ENCODE data around the gene KCNA10. TPM values are rescaled to one million over a fixed set of nuclear protein-coding genes. Genes with fewer than 3 reads are reported as not detected.

KCNA10 gene
- total RNA-seq, 2 donors from 2014 or later: not detected

GRCh38 chr1:110485725-110486124 lies 33.2 kb downstream of the KCNA10 start:
- intact Hi-C loops (cut with DNase I): no loop called here
- DNase-seq (ENCODE audit: low spot score): no peak
- 13% methylated on average over 2 of the region's 2 CpGs for WGBS
- Histone ChIP-seq H3K36me3 (no peaks in the 10 kb centered on the region), H3K4me3 (no peak overlapping the region), H3K9me3 (no peaks in the 10 kb centered on the region), H3K27me3 (replicated peaks; ENCODE audit: insufficient read depth) (no peaks in the 10 kb centered on the region), H3K4me1 (replicated peaks) (no peaks in the 10 kb centered on the region), H3K27ac (no peak overlapping the region)
- no peak for TF ChIP-seq POLR2A (IDR thresholded peaks at IDR 0.05)
- TF ChIP-seq, protein P1, sequence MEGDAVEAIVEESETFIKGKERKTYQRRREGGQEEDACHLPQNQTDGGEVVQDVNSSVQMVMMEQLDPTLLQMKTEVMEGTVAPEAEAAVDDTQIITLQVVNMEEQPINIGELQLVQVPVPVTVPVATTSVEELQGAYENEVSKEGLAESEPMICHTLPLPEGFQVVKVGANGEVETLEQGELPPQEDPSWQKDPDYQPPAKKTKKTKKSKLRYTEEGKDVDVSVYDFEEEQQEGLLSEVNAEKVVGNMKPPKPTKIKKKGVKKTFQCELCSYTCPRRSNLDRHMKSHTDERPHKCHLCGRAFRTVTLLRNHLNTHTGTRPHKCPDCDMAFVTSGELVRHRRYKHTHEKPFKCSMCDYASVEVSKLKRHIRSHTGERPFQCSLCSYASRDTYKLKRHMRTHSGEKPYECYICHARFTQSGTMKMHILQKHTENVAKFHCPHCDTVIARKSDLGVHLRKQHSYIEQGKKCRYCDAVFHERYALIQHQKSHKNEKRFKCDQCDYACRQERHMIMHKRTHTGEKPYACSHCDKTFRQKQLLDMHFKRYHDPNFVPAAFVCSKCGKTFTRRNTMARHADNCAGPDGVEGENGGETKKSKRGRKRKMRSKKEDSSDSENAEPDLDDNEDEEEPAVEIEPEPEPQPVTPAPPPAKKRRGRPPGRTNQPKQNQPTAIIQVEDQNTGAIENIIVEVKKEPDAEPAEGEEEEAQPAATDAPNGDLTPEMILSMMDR (IDR thresholded peaks at IDR 0.05): no peak
- no peak for TF ChIP-seq POLR2AphosphoS5 (IDR thresholded peaks at IDR 0.05)

DNA sequence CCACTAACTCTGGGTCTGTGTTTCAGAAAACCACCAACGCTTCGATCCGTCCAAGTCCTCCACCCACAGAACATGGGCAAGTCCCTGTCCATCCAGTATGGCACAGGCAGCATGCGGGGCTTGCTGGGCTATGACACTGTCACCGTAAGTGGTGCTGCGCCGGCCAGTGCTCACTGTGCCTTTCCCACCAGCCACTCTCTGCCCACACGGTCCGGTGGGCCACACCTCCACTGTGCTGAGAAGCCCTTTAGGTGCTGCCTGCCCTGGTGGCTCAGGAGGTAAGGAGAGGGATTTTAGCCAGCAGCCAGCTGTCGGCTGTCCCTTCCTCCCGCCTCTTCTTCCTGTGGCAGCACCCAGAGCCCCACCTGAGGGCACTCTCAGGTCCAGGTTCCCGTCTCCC lies 34.2 kb downstream of the KCNA10 start:
- no peak for DNase-seq (ENCODE audit: low spot score)
- H3K9me3 ChIP-seq: no peaks in the 10 kb centered on the region
- no peak overlapping the region for H3K27ac ChIP-seq
- TF ChIP-seq POLR2AphosphoS5 (IDR thresholded peaks at IDR 0.05) (no peak), POLR2A (IDR thresholded peaks at IDR 0.05) (no peak)
- TF ChIP-seq, protein P1 (IDR thresholded peaks at IDR 0.05): no peak
- no peak overlapping the region for H3K4me3 ChIP-seq
- 90% methylated on average over 12 of the region's 12 CpGs for WGBS
- H3K36me3 ChIP-seq: no peaks in the 10 kb centered on the region
- H3K4me1 ChIP-seq (replicated peaks): no peaks in the 10 kb centered on the region
- H3K27me3 ChIP-seq (replicated peaks; ENCODE audit: insufficient read depth): no peaks in the 10 kb centered on the region
- intact Hi-C loops (cut with DNase I): no loop called here

DNA sequence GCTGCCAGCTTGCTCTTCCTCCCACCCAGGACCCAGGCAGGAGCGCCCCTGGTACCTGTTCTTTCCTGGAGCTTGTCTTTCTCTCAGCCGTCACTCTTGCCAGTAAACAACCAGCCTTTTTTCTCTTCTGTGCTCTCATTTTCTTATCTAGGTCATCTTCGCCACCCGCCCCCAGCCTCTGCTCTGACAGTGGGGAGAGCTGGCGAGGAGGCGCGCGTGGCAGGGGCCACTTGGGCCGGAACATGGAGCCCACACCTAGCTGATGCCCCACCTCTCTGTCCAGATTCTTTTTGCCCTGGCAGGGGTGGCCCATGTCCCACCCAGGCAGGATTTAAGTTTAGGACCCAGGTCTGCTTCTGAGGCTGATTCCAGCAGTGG lies 35.7 kb downstream of the KCNA10 start:
- Histone ChIP-seq H3K4me3 (no peak overlapping the region), H3K36me3 (no peaks in the 10 kb centered on the region), H3K9me3 (no peaks in the 10 kb centered on the region), H3K27me3 (replicated peaks; ENCODE audit: insufficient read depth) (no peaks in the 10 kb centered on the region), H3K27ac (no peak overlapping the region), H3K4me1 (replicated peaks) (no peaks in the 10 kb centered on the region)
- intact Hi-C loops (cut with DNase I): no loop called here
- no peak for TF ChIP-seq POLR2AphosphoS5 (IDR thresholded peaks at IDR 0.05)
- TF ChIP-seq, protein P1 (IDR thresholded peaks at IDR 0.05): no peak
- no peak for TF ChIP-seq POLR2A (IDR thresholded peaks at IDR 0.05)
- DNase-seq (ENCODE audit: low spot score): no peak
- 78% methylated on average over 9 of the region's 9 CpGs for WGBS

- no peaks in the 10 kb centered on the region for H3K36me3 ChIP-seq
- H3K4me3 ChIP-seq: no peak overlapping the region
- H3K4me1 ChIP-seq (replicated peaks): no peaks in the 10 kb centered on the region
- no peak overlapping the region for H3K27ac ChIP-seq
- no peak for TF ChIP-seq POLR2AphosphoS5 (IDR thresholded peaks at IDR 0.05)
- TF ChIP-seq, protein P1 (IDR thresholded peaks at IDR 0.05): no peak
- TF ChIP-seq POLR2A (IDR thresholded peaks at IDR 0.05): no peak
- H3K9me3 ChIP-seq: no peaks in the 10 kb centered on the region
- WGBS: 62% methylated on average over 18 of the region's 18 CpGs
- no peaks in the 10 kb centered on the region for H3K27me3 ChIP-seq (replicated peaks; ENCODE audit: insufficient read depth)
- intact Hi-C loops (cut with DNase I): no loop called here
- DNase-seq (ENCODE audit: low spot score): no peak
These were observed 36.2 kb downstream of the KCNA10 start for GRCh38 chr1:110482662-110483307.

- 66% methylated on average over 12 of the region's 12 CpGs for WGBS
- no peak for TF ChIP-seq POLR2AphosphoS5 (IDR thresholded peaks at IDR 0.05)
- no peak for TF ChIP-seq POLR2A (IDR thresholded peaks at IDR 0.05)
- TF ChIP-seq, protein P1 (IDR thresholded peaks at IDR 0.05): no peak
- DNase-seq (ENCODE audit: low spot score): no peak
- H3K4me3 ChIP-seq: no peak overlapping the region
- intact Hi-C loops (cut with DNase I): no loop called here
- H3K27ac ChIP-seq: no peak overlapping the region
- H3K27me3 ChIP-seq (replicated peaks; ENCODE audit: insufficient read depth): no peaks in the 10 kb centered on the region
- H3K9me3 ChIP-seq: no peaks in the 10 kb centered on the region
- H3K4me1 ChIP-seq (replicated peaks): no peaks in the 10 kb centered on the region
- H3K36me3 ChIP-seq: no peaks in the 10 kb centered on the region
These were observed 36.9 kb downstream of the KCNA10 start for GRCh38 chr1:110481968-110482623.

Measured in prostate gland (tissue), 2 donors.